ENCODE data around the gene ZDHHC11B.
"Not testable (repeated sequence)": the region's sequence is repeated elsewhere in the genome, so short reads cannot be mapped to it uniquely, and the experiment has no call there.

Gene ZDHHC11B

GRCh38 chr5:750226-750625 is 34.3 kb downstream of the ZDHHC11B start:
- not testable (repeated sequence) for DNase-seq

DNA sequence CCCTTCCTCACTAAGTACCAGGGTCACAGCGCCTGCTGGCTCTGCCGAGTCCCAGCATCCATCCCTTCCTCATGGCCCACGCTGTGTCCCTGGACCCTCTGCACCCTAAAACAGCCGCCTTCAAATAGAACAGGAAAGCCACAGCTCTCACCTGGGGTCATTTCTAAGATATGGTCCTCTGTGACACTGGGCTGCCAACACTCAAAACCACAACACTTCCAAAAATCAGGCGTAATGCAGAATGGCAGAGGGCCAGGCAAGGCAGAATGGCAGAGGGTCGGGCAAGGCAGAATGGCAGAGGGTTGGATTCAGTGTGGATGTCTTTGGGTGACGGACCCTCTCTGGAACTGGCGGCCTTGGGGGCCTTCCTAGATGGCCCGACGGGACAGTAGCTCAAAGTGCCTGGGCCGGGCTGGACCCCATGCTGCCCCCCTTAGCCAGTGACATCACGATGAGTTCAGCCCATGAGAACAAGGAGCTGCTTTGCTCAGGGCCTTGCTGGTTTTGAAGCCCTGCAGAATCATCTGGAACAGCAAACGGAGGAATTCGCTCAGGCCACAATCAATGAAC is 35.3 kb downstream of the ZDHHC11B start:
- DNase-seq: no peak

DNA sequence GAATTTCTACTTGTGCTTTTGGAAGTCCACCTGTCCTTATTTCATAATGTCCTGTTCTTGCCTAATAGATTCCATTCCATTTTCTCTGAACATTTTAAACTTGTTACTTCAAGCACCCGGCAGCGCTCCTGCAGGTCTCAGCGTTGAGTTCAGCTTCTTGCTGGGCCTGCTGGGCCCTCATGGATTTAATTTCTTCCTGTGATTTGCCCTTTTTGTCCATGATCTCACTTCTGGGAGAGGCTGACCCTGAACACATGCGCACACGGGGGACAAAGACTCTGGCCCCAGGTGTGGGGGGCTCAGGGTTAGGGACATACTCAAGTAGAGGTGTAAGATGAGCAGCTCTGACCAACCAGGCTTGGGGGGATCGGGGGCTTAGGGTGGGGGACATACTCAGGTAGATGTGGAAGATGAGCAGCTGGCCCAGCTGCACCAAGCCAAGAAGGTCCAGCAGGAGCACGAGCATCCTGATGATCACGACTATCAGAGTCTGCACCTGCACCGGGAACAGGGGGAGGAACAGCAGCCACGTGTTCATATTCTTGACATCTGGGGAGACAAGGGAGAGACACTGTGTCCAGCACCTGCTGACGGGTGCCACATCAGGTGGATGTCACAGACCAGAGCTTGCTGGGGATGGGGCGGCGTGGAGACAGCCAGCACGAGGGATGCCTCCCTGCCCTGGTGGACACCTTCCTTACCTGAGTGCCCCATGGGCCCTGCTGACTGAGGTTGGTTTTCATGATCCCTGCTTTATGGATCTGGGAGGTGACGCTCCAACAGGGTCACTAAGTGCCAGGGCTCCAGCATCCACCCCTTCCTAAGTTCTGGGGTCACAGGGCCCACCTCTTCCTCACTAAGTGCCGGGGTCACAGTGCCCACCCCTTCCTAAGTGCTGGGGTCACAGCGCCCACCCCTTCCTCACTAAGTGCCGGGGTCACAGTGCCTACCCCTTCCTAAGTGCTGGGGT is 36.2 kb downstream of the ZDHHC11B start:
- DNase-seq: not testable (repeated sequence)

DNA sequence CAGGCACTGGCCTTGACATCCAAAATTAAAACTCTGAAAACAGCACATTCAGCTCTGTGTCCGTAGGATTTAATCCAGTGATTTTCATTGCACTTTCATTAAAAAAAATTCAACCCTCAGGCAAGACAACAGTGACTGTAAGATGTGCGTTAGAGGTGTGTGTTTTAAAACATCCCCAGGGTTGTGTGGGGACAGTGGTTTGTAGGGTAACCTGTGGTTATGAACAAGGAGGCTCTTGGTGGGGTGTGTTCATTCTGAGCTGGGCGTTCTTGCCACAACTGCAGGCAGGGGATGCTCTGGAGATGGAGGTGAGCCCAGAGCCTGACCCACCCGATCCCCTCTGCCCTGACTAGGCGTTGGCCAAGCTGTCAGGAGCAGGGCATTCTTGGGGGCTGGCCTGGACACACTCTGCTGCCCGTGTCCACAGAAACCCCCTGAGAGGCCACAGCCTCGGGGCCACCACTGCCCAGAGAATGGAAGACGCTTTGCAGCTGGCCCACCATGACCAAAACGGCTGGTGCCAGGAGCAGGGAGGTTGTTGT is 37.2 kb downstream of the ZDHHC11B start:
- DNase-seq: not testable (repeated sequence)

DNA sequence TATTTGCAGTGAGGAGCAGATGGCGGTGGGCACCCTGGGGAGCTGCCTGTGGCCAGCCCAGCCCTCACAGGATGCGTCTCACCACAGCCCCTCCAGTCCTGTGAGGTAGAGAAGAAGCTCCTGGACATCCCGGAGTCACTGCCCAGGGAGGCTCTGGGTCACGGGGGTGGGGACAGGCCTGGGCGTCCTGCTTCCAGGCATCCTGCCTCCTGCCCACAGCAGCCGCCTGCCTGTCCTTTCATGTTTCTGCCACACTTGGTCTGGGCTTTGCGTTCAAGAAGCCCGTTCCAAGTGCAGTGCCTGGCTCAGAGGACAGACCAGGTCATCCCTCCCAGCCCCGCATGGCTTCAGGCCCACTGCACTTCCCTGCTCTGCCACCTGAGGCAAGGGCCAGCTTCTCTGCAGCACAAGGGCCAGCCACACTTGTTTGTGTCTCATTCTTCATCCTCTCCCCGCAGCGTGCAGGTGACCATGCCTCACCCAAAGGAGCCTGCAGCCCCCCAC is 38.2 kb downstream of the ZDHHC11B start:
- DNase-seq: no peak

DNA sequence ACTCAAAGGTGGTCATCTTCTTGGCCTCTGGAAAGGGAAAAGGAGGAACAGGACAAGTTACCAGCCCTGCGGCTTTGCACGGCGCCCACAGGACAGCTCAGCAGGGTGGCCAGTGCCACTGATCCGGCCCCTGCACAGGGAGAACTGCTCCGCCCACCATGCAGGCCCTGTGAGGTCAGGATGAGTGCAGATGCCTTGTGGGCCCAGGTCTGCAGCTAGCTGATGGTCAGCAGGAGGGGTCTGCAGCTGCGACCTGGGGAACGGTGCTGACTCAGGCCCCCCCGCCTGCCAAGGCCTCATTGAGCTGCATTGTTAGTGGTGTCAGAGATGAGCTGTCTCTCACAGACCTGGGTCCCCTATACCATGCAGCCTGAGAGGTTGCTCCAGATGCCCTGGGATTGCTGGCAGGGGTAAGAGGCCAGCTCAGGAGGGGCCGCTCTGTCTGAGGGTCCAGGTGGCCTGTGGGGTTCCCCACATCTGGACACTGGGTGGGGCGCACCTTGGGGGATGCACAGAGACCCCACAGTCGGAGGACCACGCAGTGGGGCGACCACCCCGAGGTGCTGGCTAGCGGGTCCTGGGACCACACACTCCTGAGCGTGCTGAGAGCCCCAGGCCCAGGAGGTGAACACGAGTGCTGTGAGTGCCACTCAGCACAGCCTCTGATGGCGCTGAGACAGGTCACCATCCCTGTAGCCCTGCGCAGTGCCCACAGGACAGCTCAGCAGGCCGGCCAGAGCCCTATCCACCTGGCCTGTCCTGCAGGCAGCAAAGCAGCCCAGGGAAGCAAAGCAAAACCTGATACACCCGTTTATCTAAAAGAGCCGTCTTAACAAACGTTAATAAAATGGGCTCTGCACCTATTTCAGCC is 39.0 kb downstream of the ZDHHC11B start:
- not testable (repeated sequence) for DNase-seq

DNA sequence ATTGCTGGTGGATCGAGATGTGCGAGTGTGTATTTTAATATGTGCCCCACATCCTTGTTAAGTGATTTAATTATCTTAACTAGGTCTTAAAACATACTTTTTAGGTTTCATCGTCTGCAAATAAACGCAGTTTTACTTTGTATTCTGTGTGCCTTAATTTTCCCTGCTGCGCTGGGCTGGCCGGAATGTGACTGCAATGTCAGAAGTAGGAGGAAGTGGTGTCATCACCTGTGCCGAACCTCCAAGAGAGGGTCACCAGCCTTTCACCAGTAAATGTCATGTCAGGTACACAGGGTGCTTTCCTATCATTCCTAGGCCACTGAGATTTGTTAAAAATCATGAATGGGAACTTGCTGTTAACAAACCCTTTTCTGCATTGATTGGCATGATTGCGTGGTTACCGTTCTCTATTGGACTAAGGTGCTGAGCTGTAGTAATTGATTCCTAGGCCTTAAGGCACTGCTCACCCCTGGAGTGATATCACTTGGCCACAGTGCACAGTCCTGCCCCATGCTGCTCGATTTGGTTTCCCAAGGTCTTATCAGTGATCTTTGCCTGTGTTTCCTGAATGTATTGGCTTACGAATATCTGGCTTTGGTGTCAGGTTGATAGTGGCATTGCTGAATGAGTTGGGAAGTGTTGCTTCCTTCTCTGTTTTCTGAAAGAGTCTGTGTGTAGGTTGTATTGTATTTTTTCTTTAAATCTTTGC is 40.7 kb downstream of the ZDHHC11B start:
- DNase-seq: not testable (repeated sequence)

- DNase-seq: not testable (repeated sequence)
Observed at GRCh38 chr5:742276-742675, 42.3 kb downstream of the ZDHHC11B start.

GRCh38 chr5:734145-734544 is 50.4 kb downstream of the ZDHHC11B start:
- DNase-seq: not testable (repeated sequence)

GRCh38 chr5:732754-733454 is 51.6 kb downstream of the ZDHHC11B start:
- not testable (repeated sequence) for DNase-seq

DNA sequence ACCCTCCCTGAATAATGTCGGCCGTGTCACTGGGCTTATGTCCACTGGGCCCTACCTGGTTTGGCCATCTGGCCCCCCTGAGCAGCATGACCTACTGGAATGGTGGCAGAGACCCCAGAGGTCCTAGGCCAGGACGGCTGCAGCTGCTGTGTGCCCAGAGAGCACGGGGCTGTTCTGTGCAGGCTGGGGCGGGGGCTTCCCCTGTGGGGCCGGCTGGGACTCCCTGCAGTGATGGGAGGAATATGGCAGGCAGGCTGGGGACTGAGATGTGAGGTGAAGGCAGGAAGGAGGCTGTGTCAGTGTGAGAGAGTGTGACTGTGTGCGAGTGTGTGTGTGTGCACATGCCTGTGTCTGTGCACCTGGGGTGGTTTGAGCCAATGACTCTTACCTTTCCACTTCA is 55.3 kb downstream of the ZDHHC11B start:
- DNase-seq: not testable (repeated sequence)

GRCh38 chr5:727087-727486 is 57.4 kb downstream of the ZDHHC11B start:
- DNase-seq: not testable (repeated sequence)

DNA sequence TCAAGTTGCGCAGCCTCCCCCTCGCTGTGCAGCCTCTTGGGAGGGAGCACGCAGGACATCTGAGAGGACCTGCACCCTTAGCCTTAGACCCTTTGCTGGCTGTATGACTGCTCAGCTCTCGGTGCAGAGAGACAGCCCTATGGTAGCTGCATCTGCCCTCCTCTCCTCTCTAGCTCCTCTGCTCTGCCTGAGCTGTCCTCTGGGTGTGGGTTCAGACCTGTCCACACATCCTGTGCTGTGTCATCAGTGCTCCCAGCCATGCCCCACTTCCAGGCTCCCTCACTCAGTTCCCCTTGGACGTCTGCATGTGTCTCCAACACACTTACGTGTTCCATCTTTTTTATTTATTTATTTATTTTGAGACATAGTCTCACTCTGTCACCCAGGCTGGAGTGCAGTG is 60.7 kb downstream of the ZDHHC11B start:
- not testable (repeated sequence) for DNase-seq

- DNase-seq: not testable (repeated sequence)
Observed at GRCh38 chr5:723309-723708, 61.2 kb downstream of the ZDHHC11B start.

DNA sequence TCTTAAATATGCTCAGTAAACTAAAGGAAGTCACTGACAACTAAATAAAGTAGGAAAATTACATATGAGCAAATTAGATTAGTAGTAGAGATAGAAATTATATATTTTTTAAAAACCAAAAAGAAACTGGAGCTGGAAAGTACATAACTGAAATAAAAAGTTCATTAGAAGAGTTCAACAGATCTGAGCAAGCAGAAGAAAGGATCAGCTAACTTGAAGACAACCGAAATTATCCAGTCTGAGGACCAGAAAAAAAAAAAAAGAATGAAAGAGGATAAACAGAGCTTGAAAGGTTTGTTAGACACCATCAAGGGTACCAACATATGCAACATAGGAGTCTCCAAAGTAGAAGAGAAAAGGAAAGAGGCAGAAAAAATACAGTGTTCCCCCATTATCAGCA is 65.2 kb downstream of the ZDHHC11B start:
- DNase-seq: not testable (repeated sequence)

GRCh38 chr5:717143-717542 is 67.4 kb downstream of the ZDHHC11B start:
- DNase-seq: no peak

GRCh38 chr5:716740-717139 is 67.8 kb downstream of the ZDHHC11B start:
- DNase-seq: peak; percentile 64

- not testable (repeated sequence) for DNase-seq
Observed at GRCh38 chr5:715636-716035, 68.9 kb downstream of the ZDHHC11B start.

DNA sequence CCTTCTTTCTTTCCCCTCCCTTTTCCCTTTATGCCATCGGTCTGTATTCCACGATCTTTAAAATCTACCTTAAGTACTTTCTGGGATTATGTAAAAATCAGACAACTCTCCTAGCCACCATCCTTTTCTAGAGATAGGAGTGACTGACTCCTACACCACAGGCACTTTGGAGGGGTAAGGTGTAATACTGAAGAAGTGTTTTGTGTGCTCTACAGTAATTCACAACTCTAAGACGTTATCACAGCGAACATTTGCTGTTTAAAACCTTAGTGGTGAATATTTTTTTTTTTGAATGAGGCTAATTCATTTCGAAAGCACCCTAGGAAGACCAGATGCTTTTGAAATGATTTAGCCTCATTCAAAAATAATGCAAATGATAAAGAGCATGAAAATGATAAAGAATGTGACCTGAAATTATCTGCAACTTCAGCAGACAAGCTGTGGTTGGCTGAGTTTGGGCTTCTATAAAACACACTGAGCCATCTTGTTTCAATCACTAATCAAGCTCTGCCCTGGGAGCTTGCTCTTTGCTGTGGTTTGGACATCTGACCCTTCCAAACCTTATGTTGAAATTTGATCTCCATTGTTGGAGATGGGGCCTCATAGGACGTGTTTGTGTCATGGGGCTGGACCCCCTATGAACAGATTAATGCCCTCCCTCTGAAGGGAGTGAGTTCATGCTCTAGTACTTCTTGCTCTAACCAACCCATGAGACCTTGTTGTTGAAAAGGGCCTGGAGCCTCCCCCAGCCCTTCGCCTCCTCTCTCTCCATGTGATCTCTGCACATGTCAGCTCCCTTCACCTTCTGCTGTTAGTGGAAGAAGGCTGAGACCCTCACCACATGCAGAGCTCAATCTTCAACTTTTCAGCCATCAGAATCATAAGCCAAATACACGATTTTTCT is 70.1 kb downstream of the ZDHHC11B start:
- not testable (repeated sequence) for DNase-seq

GRCh38 chr5:713686-714085 is 70.8 kb downstream of the ZDHHC11B start:
- DNase-seq: not testable (repeated sequence)

Data from DMS53 (cell line).